A549 (cell line): ENCODE data around the gene SPECC1.

ENCODE experiments used
- CEBPB ChIP-seq, 2 experiments: fragments of >200 bp in 1 of 2; sonication (Bioruptor Twin) in 1 of 2; formaldehyde crosslinking in 1 of 2; IDR thresholded peaks; 2 replicates each; pipeline ENCODE4 v1.6.1; 2012 to 2016
- ELK1 ChIP-seq: fragments of 150-350 bp; IDR thresholded peaks from 2 replicates; pipeline ENCODE4 v1.6.1; 2014; ENCODE audit warnings: low read depth, mild to moderate bottlenecking, low read length
- EP300 ChIP-seq, 2 experiments: fragments of >200 bp; sonication (Bioruptor Twin); formaldehyde crosslinking; IDR thresholded peaks; 2 replicates in 1 of 2; 3 replicates in 1 of 2; pipeline ENCODE4 v1.6.1; 2016 to 2017
- HOXB13 ChIP-seq: fragments of 250-450 bp; sonication (Bioruptor Pico); IDR thresholded peaks from 2 replicates; pipeline ENCODE4 v1.5.0; 2020; ENCODE audit warnings: low read depth, mild to moderate bottlenecking, moderate library complexity
- POLR2A ChIP-seq: IDR thresholded peaks from 2 replicates; pipeline ENCODE4 v1.6.1; 2012; ENCODE audit warnings: mild to moderate bottlenecking, low read length
- TF ChIP-seq, protein P1 (sequence below): fragments of 200-600 bp; sonication (generic); IDR thresholded peaks from 2 replicates; pipeline ENCODE4 v1.6.1; 2016; ENCODE audit warnings: antibody characterized with exemption, mild to moderate bottlenecking, moderate library complexity

DNA sequence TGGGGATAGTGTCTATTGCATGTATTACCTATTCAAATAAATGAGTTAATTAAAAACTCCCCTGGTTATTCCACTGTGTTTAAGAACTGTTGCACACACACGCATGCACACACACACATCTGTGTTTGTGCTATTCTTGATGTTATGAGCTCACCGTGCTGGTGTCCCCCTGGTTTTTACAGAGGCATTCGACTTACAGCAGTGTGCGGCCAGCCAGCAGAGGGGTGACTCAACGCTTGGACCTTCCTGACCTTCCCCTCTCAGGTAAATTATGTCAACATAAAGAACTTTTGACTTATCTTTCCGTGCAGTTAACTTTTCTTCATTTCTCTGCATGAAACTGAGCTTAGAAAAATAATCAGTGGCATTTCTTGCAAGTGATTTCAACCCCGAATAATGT is 244.2 kb downstream of the SPECC1 start:
- TF ChIP-seq, protein P1, sequence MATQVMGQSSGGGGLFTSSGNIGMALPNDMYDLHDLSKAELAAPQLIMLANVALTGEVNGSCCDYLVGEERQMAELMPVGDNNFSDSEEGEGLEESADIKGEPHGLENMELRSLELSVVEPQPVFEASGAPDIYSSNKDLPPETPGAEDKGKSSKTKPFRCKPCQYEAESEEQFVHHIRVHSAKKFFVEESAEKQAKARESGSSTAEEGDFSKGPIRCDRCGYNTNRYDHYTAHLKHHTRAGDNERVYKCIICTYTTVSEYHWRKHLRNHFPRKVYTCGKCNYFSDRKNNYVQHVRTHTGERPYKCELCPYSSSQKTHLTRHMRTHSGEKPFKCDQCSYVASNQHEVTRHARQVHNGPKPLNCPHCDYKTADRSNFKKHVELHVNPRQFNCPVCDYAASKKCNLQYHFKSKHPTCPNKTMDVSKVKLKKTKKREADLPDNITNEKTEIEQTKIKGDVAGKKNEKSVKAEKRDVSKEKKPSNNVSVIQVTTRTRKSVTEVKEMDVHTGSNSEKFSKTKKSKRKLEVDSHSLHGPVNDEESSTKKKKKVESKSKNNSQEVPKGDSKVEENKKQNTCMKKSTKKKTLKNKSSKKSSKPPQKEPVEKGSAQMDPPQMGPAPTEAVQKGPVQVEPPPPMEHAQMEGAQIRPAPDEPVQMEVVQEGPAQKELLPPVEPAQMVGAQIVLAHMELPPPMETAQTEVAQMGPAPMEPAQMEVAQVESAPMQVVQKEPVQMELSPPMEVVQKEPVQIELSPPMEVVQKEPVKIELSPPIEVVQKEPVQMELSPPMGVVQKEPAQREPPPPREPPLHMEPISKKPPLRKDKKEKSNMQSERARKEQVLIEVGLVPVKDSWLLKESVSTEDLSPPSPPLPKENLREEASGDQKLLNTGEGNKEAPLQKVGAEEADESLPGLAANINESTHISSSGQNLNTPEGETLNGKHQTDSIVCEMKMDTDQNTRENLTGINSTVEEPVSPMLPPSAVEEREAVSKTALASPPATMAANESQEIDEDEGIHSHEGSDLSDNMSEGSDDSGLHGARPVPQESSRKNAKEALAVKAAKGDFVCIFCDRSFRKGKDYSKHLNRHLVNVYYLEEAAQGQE, result no peak
- TF ChIP-seq HOXB13 (no peak), EP300 (IDR thresholded peaks at IDR 0.05) (no peak), POLR2A (no peak), ELK1 (no peak), CEBPB (IDR thresholded peaks at IDR 0.05) (no peak)
